GM10248 (cell line): ENCODE results near the gene DYDC1.

Source experiments
- CTCF ChIA-PET: fragments of 300-600 bp; sonication (Branson Sonifier 250); formaldehyde crosslinking; extraction: SDS; loops from one replicate; lab custom pipeline; 2021; ENCODE audit warnings: antibody characterized with exemption; lab: Yijun Ruan, JAX
- POLR2A ChIA-PET: fragments of 350-650 bp; sonication (Branson Sonifier 250); formaldehyde crosslinking; extraction: SDS; loops from one replicate; lab custom pipeline; 2020; ENCODE audit warnings: antibody characterized with exemption; lab: Yijun Ruan, JAX
- DNase-seq: peaks from one replicate; pipeline ENCODE4 v3.0.0; 2012; ENCODE audit errors: extremely low spot score
- TF ChIP-seq, protein P1 (sequence below): IDR thresholded peaks from 2 replicates; pipeline ENCODE4 v1.5.1; 2012; ENCODE audit warnings: mild to moderate bottlenecking, low read depth; ENCODE audit errors: extremely low read depth, missing control alignments, control extremely low read depth

DYDC1 gene

DNA sequence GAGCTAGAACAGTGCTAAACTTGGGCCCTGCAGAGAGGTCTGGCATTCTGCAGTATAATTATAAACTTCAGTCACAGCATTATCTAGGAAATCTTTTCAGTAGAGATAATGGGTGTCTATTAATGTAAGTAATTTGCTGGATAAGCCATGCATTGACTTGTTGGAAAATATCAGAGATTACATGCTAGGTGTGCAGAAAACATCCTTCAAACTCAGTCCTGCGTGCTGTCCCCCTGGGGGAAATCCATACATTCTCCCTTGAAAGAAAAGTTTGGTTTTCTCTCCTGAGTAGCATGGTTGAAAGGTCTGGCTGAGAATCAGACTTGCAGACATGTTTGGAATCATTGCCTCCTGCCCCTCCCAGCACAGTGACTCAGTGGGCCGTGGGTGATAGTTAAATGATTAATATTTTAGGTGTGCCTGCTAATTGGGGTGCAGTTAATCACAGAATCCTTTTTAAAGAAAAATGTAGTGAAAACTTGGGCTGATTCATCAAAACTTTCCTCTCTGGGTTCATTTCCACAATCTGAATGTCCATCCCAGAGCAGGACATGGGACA lies 37.9 kb upstream of the DYDC1 start:
- ChIA-PET POLR2A (no interaction called here), CTCF (interaction anchor here (1.1 to 1.5 kb wide), 2 partner anchors 9 to 12 kb away, joined by 3 to 5 read pairs; no protein-coding TSS in a partner anchor)
- no peak for DNase-seq
- TF ChIP-seq, protein P1, sequence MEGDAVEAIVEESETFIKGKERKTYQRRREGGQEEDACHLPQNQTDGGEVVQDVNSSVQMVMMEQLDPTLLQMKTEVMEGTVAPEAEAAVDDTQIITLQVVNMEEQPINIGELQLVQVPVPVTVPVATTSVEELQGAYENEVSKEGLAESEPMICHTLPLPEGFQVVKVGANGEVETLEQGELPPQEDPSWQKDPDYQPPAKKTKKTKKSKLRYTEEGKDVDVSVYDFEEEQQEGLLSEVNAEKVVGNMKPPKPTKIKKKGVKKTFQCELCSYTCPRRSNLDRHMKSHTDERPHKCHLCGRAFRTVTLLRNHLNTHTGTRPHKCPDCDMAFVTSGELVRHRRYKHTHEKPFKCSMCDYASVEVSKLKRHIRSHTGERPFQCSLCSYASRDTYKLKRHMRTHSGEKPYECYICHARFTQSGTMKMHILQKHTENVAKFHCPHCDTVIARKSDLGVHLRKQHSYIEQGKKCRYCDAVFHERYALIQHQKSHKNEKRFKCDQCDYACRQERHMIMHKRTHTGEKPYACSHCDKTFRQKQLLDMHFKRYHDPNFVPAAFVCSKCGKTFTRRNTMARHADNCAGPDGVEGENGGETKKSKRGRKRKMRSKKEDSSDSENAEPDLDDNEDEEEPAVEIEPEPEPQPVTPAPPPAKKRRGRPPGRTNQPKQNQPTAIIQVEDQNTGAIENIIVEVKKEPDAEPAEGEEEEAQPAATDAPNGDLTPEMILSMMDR = no peak

DNA sequence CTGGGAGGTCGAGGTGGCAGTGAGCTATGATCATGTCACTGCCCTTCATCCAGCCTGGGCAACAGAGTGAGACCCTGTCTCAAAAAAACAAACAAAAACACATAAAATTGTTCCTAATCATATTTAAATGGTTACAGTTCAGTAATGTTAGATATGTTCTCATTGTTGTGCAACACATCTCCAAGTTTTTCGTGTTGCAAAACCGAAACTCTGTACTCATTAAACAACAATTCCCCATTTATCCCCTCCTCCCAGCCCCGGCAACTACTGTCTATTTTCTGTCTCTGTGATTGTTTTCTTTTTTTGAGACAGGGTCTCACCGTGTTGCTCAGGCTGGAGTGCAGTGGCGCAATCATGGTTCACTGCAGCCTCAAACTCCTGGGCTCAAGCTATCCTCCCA lies 35.7 kb upstream of the DYDC1 start:
- ChIA-PET CTCF (interaction anchor here (1.3 to 1.6 kb wide), 3 partner anchors 12 to 51 kb away, joined by 4 to 5 read pairs (median 4); no protein-coding TSS in a partner anchor), POLR2A (no interaction called here)
- TF ChIP-seq, protein P1 = no peak
- no peak for DNase-seq

DNA sequence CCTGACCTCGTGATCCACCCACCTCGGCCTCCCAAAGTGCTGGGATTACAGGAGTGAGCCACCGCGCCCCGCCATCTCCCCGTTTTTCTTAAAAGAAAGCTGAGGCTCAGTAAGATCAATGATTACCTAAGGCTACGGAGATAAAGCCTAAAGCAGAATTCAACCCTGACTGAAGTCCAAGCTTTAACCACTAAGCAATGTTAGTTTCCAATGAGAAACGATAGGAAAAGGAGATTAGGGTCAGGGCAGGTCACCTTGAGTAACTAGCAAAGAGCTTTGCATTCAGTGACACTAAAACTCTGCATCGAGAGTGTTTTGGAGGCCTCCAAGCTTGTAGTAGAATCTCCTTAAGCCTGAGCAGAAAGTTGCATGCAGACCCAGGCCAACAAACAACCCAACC lies 34.2 kb upstream of the DYDC1 start:
- POLR2A ChIA-PET = no interaction called here
- DNase-seq = no peak
- CTCF ChIA-PET = interaction anchor here (0.9 to 1.0 kb wide), 2 partner anchors 12 to 53 kb away, joined by 3 read pairs; no protein-coding TSS in a partner anchor
- TF ChIP-seq, protein P1 = no peak

DNA sequence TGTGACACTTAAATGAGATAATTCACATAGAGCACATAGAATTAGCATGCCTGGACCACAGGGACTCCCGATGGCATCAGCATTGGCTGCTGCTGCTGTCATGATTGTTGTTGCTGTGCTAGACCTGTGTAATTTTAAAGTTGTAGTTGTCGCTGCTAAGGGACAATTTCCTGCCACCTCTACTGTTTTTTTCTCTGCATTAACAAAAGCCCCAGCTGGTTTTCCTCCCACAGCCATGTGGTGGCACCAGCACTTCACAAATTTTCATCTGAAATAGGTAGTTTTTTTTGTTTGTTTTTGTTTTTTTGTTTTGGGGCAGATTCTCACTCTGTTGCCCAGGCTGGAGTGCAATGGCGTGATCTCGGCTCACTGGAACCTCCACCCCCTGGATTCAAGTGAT lies 26.4 kb upstream of the DYDC1 start:
- POLR2A ChIA-PET = no interaction called here
- CTCF ChIA-PET = interaction anchor here (0.9 to 7.1 kb wide), 18 partner anchors 10 to 216 kb away, joined by 3 to 57 read pairs (median 4); no protein-coding TSS in a partner anchor
- peak; percentile 58 for DNase-seq
- TF ChIP-seq, protein P1 = peak; percentile 60

- CTCF ChIA-PET = interaction anchor here (1.1 to 7.1 kb wide), 5 partner anchors 12 to 283 kb away, joined by 3 to 57 read pairs (median 4); no protein-coding TSS in a partner anchor
- POLR2A ChIA-PET = no interaction called here
Measured at GRCh38 chr10:80380185-80380584, 23.6 kb upstream of the DYDC1 start.

GRCh38 chr10:80379701-80380100 lies 23.1 kb upstream of the DYDC1 start:
- ChIA-PET POLR2A (no interaction called here), CTCF (interaction anchor here (1.1 to 7.1 kb wide), 6 partner anchors 13 to 283 kb away, joined by 3 to 57 read pairs (median 4); no protein-coding TSS in a partner anchor)
- DNase-seq = no peak
- TF ChIP-seq, protein P1 = no peak

More at GRCh38 chr10:80380185-80380584, 23.6 kb upstream of the DYDC1 start:
- TF ChIP-seq, protein P1 = no peak
- DNase-seq = no peak
